Ascending aorta (tissue), 2 donors: ENCODE measurements around the gene CDC14A. TPM values are rescaled to one million over a fixed set of nuclear protein-coding genes. Genes with fewer than 3 reads are reported as not detected.

ENCODE experiments used
- DNase-seq, 2 donors: peaks; one replicate each; pipeline ENCODE4 v3.0.0-alpha.2; 2019; ENCODE audit warnings: low spot score in 2 of 2
- H3K27ac ChIP-seq, 2 donors: fragments of 200-600 bp; sonication (generic); one replicate each; pipeline ENCODE4 v1.5.1; 2016 to 2017; ENCODE audit warnings: mild to moderate bottlenecking in 1 of 2
- H3K27me3 ChIP-seq: fragments of 200-600 bp; sonication (generic); one replicate; pipeline ENCODE4 v1.5.1; 2017
- H3K36me3 ChIP-seq, 2 donors: fragments of 200-600 bp; sonication (generic); one replicate each; pipeline ENCODE4 v1.5.1; 2016
- H3K4me1 ChIP-seq, 2 donors: fragments of 200-600 bp; sonication (generic); one replicate each; pipeline ENCODE4 v1.5.1; 2016 to 2017; ENCODE audit warnings: mild to moderate bottlenecking in 1 of 2
- H3K4me3 ChIP-seq, 2 donors: fragments of 200-600 bp; sonication (generic); one replicate each; pipeline ENCODE4 v1.5.1; 2016 to 2017; ENCODE audit warnings: mild to moderate bottlenecking in 1 of 2
- H3K9me3 ChIP-seq, 2 donors: fragments of 200-600 bp; sonication (generic); one replicate each; pipeline ENCODE4 v1.5.1; 2016
- intact Hi-C: fragments of 100-400 bp; cut with DNase I; formaldehyde crosslinking; loops from one replicate; pipeline ENCODE4 v1.15.1; 2023
- total RNA-seq: library from RNA; depleted of rRNA; stranded (reverse); fragments of >200 nt; gene quantifications from one replicate; pipeline ENCODE4 v1.1.0, GENCODE V29; 2016
- TF ChIP-seq, protein P1 (sequence below), 3 experiments: fragments of 200-600 bp in 2 of 3; fragments of 450-650 bp in 1 of 3; sonication (generic) in 2 of 3; IDR thresholded peaks; one replicate each; pipeline ENCODE4 v1.5.1; 2016 to 2019; ENCODE audit warnings: antibody characterized with exemption in 3 of 3, mild to moderate bottlenecking in 1 of 3, moderate library complexity in 1 of 3

CDC14A gene
- total RNA-seq, 1 donor from 2014 or later, result 2.0 TPM

DNA sequence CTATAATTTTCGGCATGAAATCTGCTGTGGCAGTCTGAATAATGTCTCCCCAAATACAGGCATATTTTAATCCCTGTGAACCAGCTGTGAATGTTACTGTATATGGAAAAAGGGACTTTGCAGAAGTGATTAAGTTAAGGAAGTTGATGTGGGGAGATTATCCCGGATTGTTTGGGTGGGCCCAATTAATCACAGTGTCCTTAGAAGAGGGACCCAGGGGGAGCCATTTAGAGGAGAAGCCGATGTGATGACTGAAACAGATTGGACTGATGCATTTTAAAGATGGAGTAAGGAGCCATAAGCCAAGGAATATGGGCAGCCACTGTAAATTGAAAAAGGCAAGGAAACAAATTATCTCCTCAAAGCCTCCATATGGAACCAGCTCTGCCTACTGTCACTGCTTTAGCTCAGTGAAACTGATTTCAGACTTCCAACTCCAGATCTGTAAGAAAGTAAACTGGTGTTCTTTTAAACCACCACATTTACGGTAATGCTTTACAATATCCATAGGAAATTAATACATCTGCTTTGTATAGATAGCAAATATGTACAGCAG is 124.5 kb downstream of the CDC14A start:
- no peak overlapping the region for H3K4me3 ChIP-seq
- no peak for DNase-seq
- no peaks in the 10 kb centered on the region for H3K27me3 ChIP-seq
- intact Hi-C loops, result no loop called here
- H3K9me3 ChIP-seq, result no peaks in the 10 kb centered on the region
- TF ChIP-seq, protein P1, sequence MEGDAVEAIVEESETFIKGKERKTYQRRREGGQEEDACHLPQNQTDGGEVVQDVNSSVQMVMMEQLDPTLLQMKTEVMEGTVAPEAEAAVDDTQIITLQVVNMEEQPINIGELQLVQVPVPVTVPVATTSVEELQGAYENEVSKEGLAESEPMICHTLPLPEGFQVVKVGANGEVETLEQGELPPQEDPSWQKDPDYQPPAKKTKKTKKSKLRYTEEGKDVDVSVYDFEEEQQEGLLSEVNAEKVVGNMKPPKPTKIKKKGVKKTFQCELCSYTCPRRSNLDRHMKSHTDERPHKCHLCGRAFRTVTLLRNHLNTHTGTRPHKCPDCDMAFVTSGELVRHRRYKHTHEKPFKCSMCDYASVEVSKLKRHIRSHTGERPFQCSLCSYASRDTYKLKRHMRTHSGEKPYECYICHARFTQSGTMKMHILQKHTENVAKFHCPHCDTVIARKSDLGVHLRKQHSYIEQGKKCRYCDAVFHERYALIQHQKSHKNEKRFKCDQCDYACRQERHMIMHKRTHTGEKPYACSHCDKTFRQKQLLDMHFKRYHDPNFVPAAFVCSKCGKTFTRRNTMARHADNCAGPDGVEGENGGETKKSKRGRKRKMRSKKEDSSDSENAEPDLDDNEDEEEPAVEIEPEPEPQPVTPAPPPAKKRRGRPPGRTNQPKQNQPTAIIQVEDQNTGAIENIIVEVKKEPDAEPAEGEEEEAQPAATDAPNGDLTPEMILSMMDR (IDR thresholded peaks at IDR 0.05), result no peak
- H3K4me1 ChIP-seq, result no peaks in the 10 kb centered on the region
- no peaks in the 10 kb centered on the region for H3K36me3 ChIP-seq
- H3K27ac ChIP-seq, result no peak overlapping the region

DNA sequence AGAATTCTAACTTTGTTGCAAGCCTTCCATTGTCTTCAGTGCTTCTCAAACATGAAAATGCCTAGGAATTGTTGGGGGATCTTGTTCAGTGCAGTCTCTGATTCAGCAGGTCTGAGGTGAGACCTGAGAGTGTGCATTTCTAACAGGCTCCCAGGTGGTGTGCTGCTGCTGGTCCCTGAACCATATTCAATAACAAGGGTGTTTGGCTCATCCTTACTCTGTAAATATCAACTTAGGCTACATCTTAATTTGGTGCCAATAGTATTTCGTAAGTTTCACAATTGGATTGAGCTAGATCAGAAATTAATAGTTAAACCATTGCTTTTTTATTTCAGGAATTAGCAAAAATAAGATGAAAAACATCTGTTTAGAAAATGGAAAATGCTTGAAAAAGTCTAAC is 126.5 kb downstream of the CDC14A start:
- intact Hi-C loops, result no loop called here
- H3K9me3 ChIP-seq, result no peaks in the 10 kb centered on the region
- TF ChIP-seq, protein P1 (IDR thresholded peaks at IDR 0.05), result no peak
- H3K27me3 ChIP-seq, result no peaks in the 10 kb centered on the region
- no peaks in the 10 kb centered on the region for H3K36me3 ChIP-seq
- no peaks in the 10 kb centered on the region for H3K4me1 ChIP-seq
- no peak overlapping the region for H3K4me3 ChIP-seq
- DNase-seq, result no peak
- no peak overlapping the region for H3K27ac ChIP-seq

DNA sequence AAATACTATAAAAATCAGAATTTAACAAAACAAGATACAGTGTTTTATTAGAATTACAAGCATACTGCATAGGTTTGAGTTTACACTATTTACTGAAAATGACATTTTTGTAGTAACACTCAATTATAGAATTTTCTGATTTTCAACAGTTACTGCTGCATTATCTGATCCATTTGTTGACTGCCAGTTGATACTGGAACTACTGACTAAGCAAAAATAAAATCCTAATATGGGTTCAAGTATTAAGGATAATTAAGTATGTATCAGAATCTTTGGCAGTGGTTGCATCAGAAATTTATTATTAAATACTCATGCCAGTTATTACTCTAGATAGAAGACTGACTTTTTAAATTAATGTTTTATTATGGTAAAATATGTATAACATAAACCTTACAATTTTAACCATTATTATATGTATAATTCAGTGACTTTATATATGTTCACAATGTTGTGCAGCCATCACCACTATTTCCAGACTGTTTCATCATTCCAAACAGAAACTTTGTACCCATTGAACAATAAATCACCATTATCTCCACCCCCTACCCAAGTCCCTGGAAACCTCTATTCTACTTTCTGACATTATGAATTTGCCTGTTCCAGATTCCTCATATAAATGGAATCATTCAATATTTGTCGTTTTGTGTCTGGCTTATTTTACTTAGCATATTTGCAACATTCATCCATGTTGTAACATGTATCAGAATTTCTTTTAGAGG is 127.5 kb downstream of the CDC14A start:
- DNase-seq, result no peak
- no peaks in the 10 kb centered on the region for H3K4me1 ChIP-seq
- H3K4me3 ChIP-seq, result no peak overlapping the region
- no peaks in the 10 kb centered on the region for H3K27me3 ChIP-seq
- no peak overlapping the region for H3K27ac ChIP-seq
- no peaks in the 10 kb centered on the region for H3K9me3 ChIP-seq
- TF ChIP-seq, protein P1 (IDR thresholded peaks at IDR 0.05), result no peak
- intact Hi-C loops, result no loop called here
- H3K36me3 ChIP-seq, result peaks cover 0 to 5% of the 10 kb centered on the region in 2 donors

DNA sequence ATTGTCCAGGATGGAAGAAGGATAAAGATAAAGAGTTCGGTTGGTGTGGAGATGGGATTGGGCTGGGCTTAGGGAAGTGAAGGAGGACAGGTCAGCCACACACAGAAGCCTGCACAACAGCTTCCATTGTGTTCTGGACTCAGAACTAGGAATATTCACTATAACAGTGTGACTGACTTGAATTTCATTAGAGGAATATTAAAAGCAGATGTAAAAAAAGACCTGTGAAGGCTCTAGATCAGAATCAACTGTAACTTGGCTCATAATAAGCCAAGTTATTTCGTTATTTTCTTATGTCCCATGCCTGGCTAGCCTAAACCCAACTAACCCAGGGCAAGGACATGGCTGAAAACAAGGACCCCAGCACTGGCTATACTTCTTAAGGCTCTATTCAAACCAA is 129.0 kb downstream of the CDC14A start:
- no peak for DNase-seq
- Histone ChIP-seq H3K27ac (no peak overlapping the region), H3K4me1 (no peaks in the 10 kb centered on the region), H3K4me3 (no peak overlapping the region), H3K36me3 (peaks cover 0 to 5% of the 10 kb centered on the region in 2 donors), H3K9me3 (no peaks in the 10 kb centered on the region), H3K27me3 (no peaks in the 10 kb centered on the region)
- intact Hi-C loops, result no loop called here
- TF ChIP-seq, protein P1 (IDR thresholded peaks at IDR 0.05), result no peak

DNA sequence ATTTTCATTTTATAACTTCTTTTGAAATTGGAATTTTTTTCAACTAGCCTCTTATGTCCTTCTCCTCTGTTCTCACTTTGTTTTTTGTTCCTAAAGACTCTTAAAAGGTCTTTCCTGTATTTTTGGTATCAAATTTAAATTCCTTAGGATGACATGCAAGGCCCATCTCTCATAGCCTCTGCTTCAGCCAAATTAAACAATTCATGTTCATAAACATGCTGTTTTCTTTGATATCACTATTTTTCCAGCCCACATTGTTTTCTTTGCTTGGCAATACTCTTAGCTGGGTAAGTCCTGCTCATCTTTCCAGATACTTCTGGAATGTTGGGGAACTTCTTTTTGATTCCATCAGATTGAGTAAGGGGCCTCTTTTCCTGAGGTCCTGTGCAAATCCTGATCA is 129.9 kb downstream of the CDC14A start:
- Histone ChIP-seq H3K27me3 (no peaks in the 10 kb centered on the region), H3K36me3 (peaks cover 0 to 5% of the 10 kb centered on the region in 2 donors), H3K9me3 (no peaks in the 10 kb centered on the region), H3K4me3 (no peak overlapping the region), H3K27ac (no peak overlapping the region), H3K4me1 (no peaks in the 10 kb centered on the region)
- TF ChIP-seq, protein P1 (IDR thresholded peaks at IDR 0.05), result no peak
- intact Hi-C loops, result no loop called here
- no peak for DNase-seq
